Endothelial cell of umbilical vein (primary cell): ENCODE results near the gene NPM3. TPM values are rescaled to one million over a fixed set of nuclear protein-coding genes. Genes with fewer than 3 reads are reported as not detected.

Experiments
- Bru-seq: library from RNA; stranded (reverse); fragments of 400-500 nt; gene quantifications from one replicate; lab custom pipeline; 2021; lab: Mats Ljungman, UMichigan
- BruChase-seq, 2 experiments: library from RNA; stranded (reverse); fragments of 400-500 nt; gene quantifications; one replicate each; lab custom pipeline; 2021; lab: Mats Ljungman, UMichigan
- BruUV-seq: library from RNA; stranded (reverse); fragments of 400-500 nt; replicated peaks from 2 replicates; lab custom pipeline; 2021; lab: Mats Ljungman, UMichigan
- CTCF ChIA-PET: fragments of 300-600, 350-600 bp; sonication (Branson Sonifier 250); formaldehyde crosslinking; loops from one replicate; lab custom pipeline; 2021; ENCODE audit warnings: antibody characterized with exemption, inconsistent platforms; lab: Charles Lee
- POLR2A ChIA-PET: fragments of 300-600, 350-600 bp; sonication (Branson Sonifier 250); formaldehyde crosslinking; loops from one replicate; lab custom pipeline; 2021; ENCODE audit warnings: antibody characterized with exemption, inconsistent platforms; lab: Charles Lee
- DNase-seq: peaks from one replicate; pipeline ENCODE4 v3.0.0-alpha.2; 2011; ENCODE audit warnings: low read depth, low spot score
- FAIRE-seq: peaks from 2 replicates; lab custom pipeline; 2011; peaks lifted over from hg19 to GRCh38; lab: Jason Lieb, UNC
- H2AFZ ChIP-seq: 2 replicates; pipeline ENCODE4 v1.6.0; 2012; ENCODE audit warnings: low read depth, low read length, control low read depth, inconsistent platforms
- H3K27ac ChIP-seq: 2 replicates; pipeline ENCODE4 v1.5.1; 2011; ENCODE audit warnings: low read depth, mild to moderate bottlenecking, control low read depth, low read length, moderate library complexity; ENCODE audit not compliant: insufficient read depth
- H3K27me3 ChIP-seq, 2 experiments: 2 replicates each; pipeline versions ENCODE4 v1.6.0 to v1.6.1; 2011; ENCODE audit warnings: low read length in 2 of 2, mixed read lengths in 1 of 2; ENCODE audit not compliant: control insufficient read depth in 2 of 2, insufficient read depth in 2 of 2
- H3K36me3 ChIP-seq, 2 experiments: 2 replicates in 1 of 2; 3 replicates in 1 of 2; pipeline ENCODE4 v1.5.1; 2011; ENCODE audit warnings: low read length in 2 of 2, mild to moderate bottlenecking in 1 of 2, moderate library complexity in 1 of 2; ENCODE audit not compliant: control insufficient read depth in 2 of 2, insufficient read depth in 2 of 2; ENCODE audit errors: extremely low read depth in 1 of 2
- H3K4me1 ChIP-seq: 3 replicates; pipeline ENCODE4 v1.5.1; 2011; ENCODE audit warnings: mild to moderate bottlenecking, low read length; ENCODE audit not compliant: control insufficient read depth, insufficient read depth; ENCODE audit errors: extremely low read depth
- H3K4me2 ChIP-seq: 2 replicates; pipeline ENCODE4 v1.6.1; 2011; ENCODE audit warnings: low read length, control low read depth, mixed read lengths; ENCODE audit not compliant: insufficient read depth
- H3K4me3 ChIP-seq, 3 experiments: fragments of 200-600 bp in 1 of 3; sonication (generic), shearing (Covaris generic) in 1 of 3; replicated peaks in 1 of 3; 2 replicates each; pipeline ENCODE4 v1.5.1; 2011 to 2016; ENCODE audit warnings: control low read depth in 3 of 3, low read length in 3 of 3, mild to moderate bottlenecking in 2 of 3, inconsistent platforms in 1 of 3, low read depth in 1 of 3, moderate library complexity in 1 of 3; ENCODE audit not compliant: insufficient read depth in 1 of 3
- H3K79me2 ChIP-seq: 2 replicates; pipeline ENCODE4 v1.6.0; 2012; ENCODE audit warnings: low read length, inconsistent platforms; ENCODE audit not compliant: control insufficient read depth, insufficient read depth
- H3K9ac ChIP-seq: replicated peaks from 2 replicates; pipeline ENCODE3; 2011; ENCODE audit warnings: low read length, control low read depth; ENCODE audit not compliant: insufficient read depth; ENCODE audit errors: extremely low read depth
- H3K9me1 ChIP-seq: replicated peaks from 3 replicates; pipeline ENCODE4 v1.6.0; 2011; ENCODE audit warnings: mild to moderate bottlenecking, low read length; ENCODE audit not compliant: control insufficient read depth, insufficient read depth; ENCODE audit errors: extremely low read depth
- H3K9me3 ChIP-seq: replicated peaks from 2 replicates; pipeline ENCODE4 v1.5.1; 2012; ENCODE audit warnings: low read length, inconsistent platforms; ENCODE audit not compliant: control insufficient read depth, insufficient read depth
- H4K20me1 ChIP-seq: replicated peaks from 2 replicates; pipeline ENCODE3; 2011; ENCODE audit warnings: mild to moderate bottlenecking, low read length; ENCODE audit not compliant: control insufficient read depth, insufficient read depth; ENCODE audit errors: extremely low read depth
- JUN ChIP-seq: IDR thresholded peaks from 2 replicates; pipeline ENCODE4 v1.6.1; 2011; ENCODE audit warnings: borderline replicate concordance, low read depth; ENCODE audit not compliant: insufficient read length, insufficient read depth
- POLR2A ChIP-seq: IDR thresholded peaks from 2 replicates; pipeline ENCODE4 v1.6.1; 2012; ENCODE audit warnings: low read depth, mild to moderate bottlenecking, control low read depth, low read length
- POLR2AphosphoS5 ChIP-seq: IDR thresholded peaks from 2 replicates; pipeline ENCODE4 v1.6.1; 2012; ENCODE audit warnings: low read depth, mild to moderate bottlenecking, control low read depth, low read length, moderate library complexity; ENCODE audit not compliant: insufficient read depth
- dilution Hi-C: fragments of 300-500 bp; cut with MboI; formaldehyde crosslinking; loops from one replicate; pipeline ENCODE4 v1.15.0; 2019; ENCODE audit warnings: low sequenced_read_pairs; ENCODE audit not compliant: extremely low pct_ligation_motif_present
- intact Hi-C: fragments of 100-400 bp; cut with micrococcal nuclease; formaldehyde crosslinking; loops from one replicate; pipeline ENCODE4 v1.10.0; 2022
- long read RNA-seq: library from polyadenylated mRNA; stranded (forward); transcript quantifications from one replicate; pipeline ENCODE4 v2.0.0, GENCODE V29; 2021
- polyA minus RNA-seq, 3 experiments: library from RNA; depleted of rRNA, polyadenylated mRNA; stranded (reverse); fragments of >200 nt; gene quantifications; 1 replicate in 1 of 3; 2 replicates in 2 of 3; pipeline ENCODE4 v1.2.3, GENCODE V29; 2011
- polyA plus RNA-seq, 4 experiments: library from polyadenylated mRNA; depleted of rRNA in 3 of 4; stranded (reverse) in 3 of 4; unstranded in 1 of 4; fragments of >200 nt; gene quantifications; 2 replicates each; pipeline versions ENCODE4 v1.2.1 to v1.2.3, GENCODE V29; 2011 to 2012; ENCODE audit warnings: missing spikeins in 1 of 4
- total RNA-seq: library from RNA; stranded (reverse); gene quantifications from 2 replicates; pipeline ENCODE4 v1.2.3, GENCODE V29; 2021

NPM3 gene
- total RNA-seq (55.4 and 60.7 TPM in 2 replicates), polyA plus RNA-seq (48.1 and 71.3 TPM in 2 replicates), polyA minus RNA-seq (26.1 and 37.3 TPM in 2 replicates), Bru-seq, nascent RNA (percentile 53 among the genes with signal in this experiment), BruChase-seq, experiment 1, labeled RNA remaining after a 6-hour chase (percentile 80 among the genes with signal in this experiment), BruChase-seq, experiment 2, labeled RNA remaining after a 2-hour chase (percentile 59 among the genes with signal in this experiment)
- 77.9 and 93.3 TPM in 2 replicates for polyA plus RNA-seq (2011; cell fraction: cytosol; rRNA removed)
- 32.4 and 35.6 TPM in 2 replicates for polyA plus RNA-seq (2011; cell fraction: nucleus; rRNA removed)
- 72.5 and 87.9 TPM in 2 replicates for polyA plus RNA-seq (2012)
- polyA minus RNA-seq (2011; cell fraction: cytosol; rRNA and poly(A)+ RNA removed) = 35.7 TPM
- polyA minus RNA-seq (2011; cell fraction: nucleus; rRNA and poly(A)+ RNA removed) = 6.0 and 7.1 TPM in 2 replicates
- long read RNA-seq, partial matches to known transcripts = 0 of 7 reads
- long read RNA-seq, other reads (novel, unspliced or antisense) = 7 of 7 reads

- Histone ChIP-seq H4K20me1 (no peaks in the 10 kb centered on the region), H3K27ac (peak within 1 kb of the TSS; percentile 27), H3K27me3 (peaks cover 5 to 10% of the 10 kb centered on the region in 2 experiments), H3K4me2 (peak within 1 kb of the TSS; percentile 64), H3K4me1 (peaks cover 26% of the 10 kb centered on the region), H3K9me3 (no peaks in the 10 kb centered on the region), H3K79me2 (peaks cover 7% of the 10 kb centered on the region), H3K9me1 (no peaks in the 10 kb centered on the region), H3K36me3 (peaks cover 12 to 14% of the 10 kb centered on the region in 2 experiments), H3K4me3 (peak within 1 kb of the TSS; percentile 68 to 73 (median 71)), H2AFZ (peak within 1 kb of the TSS; percentile 69), H3K9ac (peak within 1 kb of the TSS; percentile 65)
- FAIRE-seq (peak; percentile 88), DNase-seq (peak; percentile 81)
- BruUV-seq = TSS peak; percentile 8
- ChIA-PET POLR2A (interaction anchor here (0.6 kb wide), 1 partner anchor 224 kb away, joined by 9 read pairs; no protein-coding TSS in a partner anchor), CTCF (interaction anchor here (0.5 to 5.8 kb wide), 8 partner anchors 11 to 570 kb away, joined by 3 to 193 read pairs (median 6); no protein-coding TSS in a partner anchor)
- TF ChIP-seq POLR2AphosphoS5 (peak; percentile 88), JUN (no peak), POLR2A (peak; percentile 72)
- dilution Hi-C loops (no loop called here), intact Hi-C loops (loop anchor here (5.0 kb wide), 2 partner anchors 34 to 86 kb away; partner anchors contain the start of genes FBXW4 and OGA)
Observed at GRCh38 chr10:101782811-101783735, at the start of gene NPM3. TSS of gene NPM3 (minus strand) at chr10:101783446. CDS start at chr10:101783390, 56 bp downstream.
